ENCODE measurements around the gene REM2.

The REM2 gene

DNA sequence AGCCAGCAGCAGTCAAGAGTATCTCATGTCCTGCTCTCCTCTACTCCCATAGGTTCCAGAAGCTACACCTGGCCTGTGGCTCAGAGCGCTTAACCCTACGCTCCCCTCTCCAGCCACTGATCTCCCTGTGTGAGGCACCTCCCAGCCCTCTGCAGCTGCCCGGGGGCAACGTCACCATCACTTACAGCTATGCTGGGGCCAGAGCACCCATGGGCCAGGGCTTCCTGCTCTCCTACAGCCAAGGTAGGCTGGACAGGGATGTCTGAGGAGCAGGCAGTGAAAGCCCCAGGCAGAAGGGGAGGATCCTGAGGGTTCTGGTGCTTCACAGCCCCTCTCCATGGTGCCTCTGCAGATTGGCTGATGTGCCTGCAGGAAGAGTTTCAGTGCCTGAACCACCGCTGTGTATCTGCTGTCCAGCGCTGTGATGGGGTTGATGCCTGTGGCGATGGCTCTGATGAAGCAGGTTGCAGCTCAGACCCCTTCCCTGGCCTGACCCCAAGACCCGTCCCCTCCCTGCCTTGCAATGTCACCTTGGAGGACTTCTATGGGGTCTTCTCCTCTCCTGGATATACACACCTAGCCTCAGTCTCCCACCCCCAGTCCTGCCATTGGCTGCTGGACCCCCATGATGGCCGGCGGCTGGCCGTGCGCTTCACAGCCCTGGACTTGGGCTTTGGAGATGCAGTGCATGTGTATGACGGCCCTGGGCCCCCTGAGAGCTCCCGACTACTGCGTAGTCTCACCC, 7.8 kb upstream of the REM2 start:
- Histone ChIP-seq H3K79me2 (ENCODE audit: insufficient read depth, low read length) (peaks cover 3% of the 10 kb centered on the region; the same call in 1 of the 2 replicates), H3K9ac (ENCODE audit: low read depth, low read length, poor library complexity, severe bottlenecking) (no peak overlapping the region), H3K4me3 (ENCODE audit: low read length, poor library complexity, severe bottlenecking) (no peak overlapping the region), H4K20me1 (ENCODE audit: insufficient read depth, low read length, poor library complexity, severe bottlenecking) (no peaks in the 10 kb centered on the region), H2AFZ (ENCODE audit: low read length) (no peak overlapping the region), H3K9me3 (ENCODE audit: insufficient read depth, low read depth, low read length) (no peaks in the 10 kb centered on the region), H3K4me2 (ENCODE audit: low read depth, low read length, poor library complexity, severe bottlenecking) (no peak overlapping the region), H3K4me1 (ENCODE audit: insufficient read depth, low read length, poor library complexity, severe bottlenecking) (peaks cover 13% of the 10 kb centered on the region), H3F3A (ENCODE audit: low read depth) (peaks cover 4% of the 10 kb centered on the region; the same call in 1 of the 2 replicates), H3K27me3 (ENCODE audit: insufficient read depth, low read length, poor library complexity, severe bottlenecking) (no peaks in the 10 kb centered on the region), H3K9me2 (replicated peaks; ENCODE audit: low read depth, low read length) (no peaks in the 10 kb centered on the region), H3K36me3 (ENCODE audit: insufficient read depth, low read length) (peaks cover 14% of the 10 kb centered on the region; the same call in 1 of the 2 replicates)
- TF ChIP-seq EZH2phosphoT487 (IDR thresholded peaks at IDR 0.05; ENCODE audit: borderline replicate concordance), result no peak
- TF ChIP-seq, protein P1, sequence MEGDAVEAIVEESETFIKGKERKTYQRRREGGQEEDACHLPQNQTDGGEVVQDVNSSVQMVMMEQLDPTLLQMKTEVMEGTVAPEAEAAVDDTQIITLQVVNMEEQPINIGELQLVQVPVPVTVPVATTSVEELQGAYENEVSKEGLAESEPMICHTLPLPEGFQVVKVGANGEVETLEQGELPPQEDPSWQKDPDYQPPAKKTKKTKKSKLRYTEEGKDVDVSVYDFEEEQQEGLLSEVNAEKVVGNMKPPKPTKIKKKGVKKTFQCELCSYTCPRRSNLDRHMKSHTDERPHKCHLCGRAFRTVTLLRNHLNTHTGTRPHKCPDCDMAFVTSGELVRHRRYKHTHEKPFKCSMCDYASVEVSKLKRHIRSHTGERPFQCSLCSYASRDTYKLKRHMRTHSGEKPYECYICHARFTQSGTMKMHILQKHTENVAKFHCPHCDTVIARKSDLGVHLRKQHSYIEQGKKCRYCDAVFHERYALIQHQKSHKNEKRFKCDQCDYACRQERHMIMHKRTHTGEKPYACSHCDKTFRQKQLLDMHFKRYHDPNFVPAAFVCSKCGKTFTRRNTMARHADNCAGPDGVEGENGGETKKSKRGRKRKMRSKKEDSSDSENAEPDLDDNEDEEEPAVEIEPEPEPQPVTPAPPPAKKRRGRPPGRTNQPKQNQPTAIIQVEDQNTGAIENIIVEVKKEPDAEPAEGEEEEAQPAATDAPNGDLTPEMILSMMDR (conservative IDR thresholded peaks at IDR 0.05; ENCODE audit: low read length), result no peak

DNA sequence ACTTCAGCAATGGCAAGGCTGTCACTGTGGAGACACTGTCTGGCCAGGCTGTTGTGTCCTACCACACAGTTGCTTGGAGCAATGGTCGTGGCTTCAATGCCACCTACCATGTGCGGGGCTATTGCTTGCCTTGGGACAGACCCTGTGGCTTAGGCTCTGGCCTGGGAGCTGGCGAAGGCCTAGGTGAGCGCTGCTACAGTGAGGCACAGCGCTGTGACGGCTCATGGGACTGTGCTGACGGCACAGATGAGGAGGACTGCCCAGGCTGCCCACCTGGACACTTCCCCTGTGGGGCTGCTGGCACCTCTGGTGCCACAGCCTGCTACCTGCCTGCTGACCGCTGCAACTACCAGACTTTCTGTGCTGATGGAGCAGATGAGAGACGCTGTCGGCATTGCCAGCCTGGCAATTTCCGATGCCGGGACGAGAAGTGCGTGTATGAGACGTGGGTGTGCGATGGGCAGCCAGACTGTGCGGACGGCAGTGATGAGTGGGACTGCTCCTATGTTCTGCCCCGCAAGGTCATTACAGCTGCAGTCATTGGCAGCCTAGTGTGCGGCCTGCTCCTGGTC, 7.2 kb upstream of the REM2 start:
- Histone ChIP-seq H2AFZ (ENCODE audit: low read length) (no peak overlapping the region), H3K4me1 (ENCODE audit: insufficient read depth, low read length, poor library complexity, severe bottlenecking) (peaks cover 8% of the 10 kb centered on the region), H3K9me3 (ENCODE audit: insufficient read depth, low read depth, low read length) (no peaks in the 10 kb centered on the region), H3K79me2 (ENCODE audit: insufficient read depth, low read length) (peaks cover 3% of the 10 kb centered on the region; the same call in 1 of the 2 replicates), H3F3A (ENCODE audit: low read depth) (peaks cover 4% of the 10 kb centered on the region; the same call in 1 of the 2 replicates), H3K9ac (ENCODE audit: low read depth, low read length, poor library complexity, severe bottlenecking) (no peak overlapping the region), H3K4me3 (ENCODE audit: low read length, poor library complexity, severe bottlenecking) (no peak overlapping the region), H3K27me3 (ENCODE audit: insufficient read depth, low read length, poor library complexity, severe bottlenecking) (no peaks in the 10 kb centered on the region), H3K36me3 (ENCODE audit: insufficient read depth, low read length) (peaks cover 14% of the 10 kb centered on the region; the same call in 1 of the 2 replicates), H3K9me2 (replicated peaks; ENCODE audit: low read depth, low read length) (no peaks in the 10 kb centered on the region), H3K4me2 (ENCODE audit: low read depth, low read length, poor library complexity, severe bottlenecking) (no peak overlapping the region), H4K20me1 (ENCODE audit: insufficient read depth, low read length, poor library complexity, severe bottlenecking) (no peaks in the 10 kb centered on the region)
- TF ChIP-seq, protein P1 (conservative IDR thresholded peaks at IDR 0.05; ENCODE audit: low read length), result no peak
- TF ChIP-seq EZH2phosphoT487 (IDR thresholded peaks at IDR 0.05; ENCODE audit: borderline replicate concordance), result no peak

DNA sequence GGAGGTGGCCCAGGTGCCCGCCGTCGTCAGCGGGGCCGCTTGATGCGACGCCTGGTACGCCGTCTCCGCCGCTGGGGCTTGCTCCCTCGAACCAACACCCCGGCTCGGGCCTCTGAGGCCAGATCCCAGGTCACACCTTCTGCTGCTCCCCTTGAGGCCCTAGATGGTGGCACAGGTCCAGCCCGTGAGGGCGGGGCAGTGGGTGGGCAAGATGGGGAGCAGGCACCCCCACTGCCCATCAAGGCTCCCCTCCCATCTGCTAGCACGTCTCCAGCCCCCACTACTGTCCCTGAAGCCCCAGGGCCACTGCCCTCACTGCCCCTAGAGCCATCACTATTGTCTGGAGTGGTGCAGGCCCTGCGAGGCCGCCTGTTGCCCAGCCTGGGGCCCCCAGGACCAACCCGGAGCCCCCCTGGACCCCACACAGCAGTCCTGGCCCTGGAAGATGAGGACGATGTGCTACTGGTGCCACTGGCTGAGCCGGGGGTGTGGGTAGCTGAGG, 6.0 kb upstream of the REM2 start:
- Histone ChIP-seq H3K27me3 (ENCODE audit: insufficient read depth, low read length, poor library complexity, severe bottlenecking) (no peaks in the 10 kb centered on the region), H3K79me2 (ENCODE audit: insufficient read depth, low read length) (peaks cover 2% of the 10 kb centered on the region; the same call in 1 of the 2 replicates), H3K36me3 (ENCODE audit: insufficient read depth, low read length) (peaks cover 14% of the 10 kb centered on the region; the same call in 1 of the 2 replicates), H3K9ac (ENCODE audit: low read depth, low read length, poor library complexity, severe bottlenecking) (no peak overlapping the region), H2AFZ (ENCODE audit: low read length) (no peak overlapping the region), H3K4me3 (ENCODE audit: low read length, poor library complexity, severe bottlenecking) (no peak overlapping the region), H4K20me1 (ENCODE audit: insufficient read depth, low read length, poor library complexity, severe bottlenecking) (no peaks in the 10 kb centered on the region), H3K4me1 (ENCODE audit: insufficient read depth, low read length, poor library complexity, severe bottlenecking) (peaks cover 8% of the 10 kb centered on the region), H3K4me2 (ENCODE audit: low read depth, low read length, poor library complexity, severe bottlenecking) (no peak overlapping the region), H3K9me3 (ENCODE audit: insufficient read depth, low read depth, low read length) (no peaks in the 10 kb centered on the region), H3K9me2 (replicated peaks; ENCODE audit: low read depth, low read length) (no peaks in the 10 kb centered on the region), H3F3A (ENCODE audit: low read depth) (no peaks in the 10 kb centered on the region)
- TF ChIP-seq, protein P1 (conservative IDR thresholded peaks at IDR 0.05; ENCODE audit: low read length), result no peak
- TF ChIP-seq EZH2phosphoT487 (IDR thresholded peaks at IDR 0.05; ENCODE audit: borderline replicate concordance), result no peak

All from Loucy (cell line).